Testis (tissue), 3 donors: ENCODE measurements around the gene TTYH2. TPM values are rescaled to one million over a fixed set of nuclear protein-coding genes. Genes with fewer than 3 reads are reported as not detected.

Source experiments
- DNase-seq: peaks from one replicate; pipeline ENCODE4 v3.0.0-alpha.2; 2019
- H3K27ac ChIP-seq, 2 donors: fragments of 200-600 bp; sonication (generic); one replicate each; pipeline ENCODE4 v1.5.1; 2019
- H3K27me3 ChIP-seq: fragments of 200-600 bp; sonication (generic); one replicate; pipeline ENCODE4 v1.5.1; 2019
- H3K36me3 ChIP-seq: fragments of 200-600 bp; sonication (generic); one replicate; pipeline ENCODE4 v1.5.1; 2017; ENCODE audit warnings: low read depth; ENCODE audit errors: missing control alignments
- H3K4me1 ChIP-seq: fragments of 200-600 bp; sonication (generic); one replicate; pipeline ENCODE4 v1.5.1; 2019
- H3K4me3 ChIP-seq, 2 donors: fragments of 200-600 bp; sonication (generic); one replicate each; pipeline ENCODE4 v1.5.1; 2017 to 2019
- H3K9me3 ChIP-seq: fragments of 200-600 bp; sonication (generic); one replicate; pipeline ENCODE4 v1.5.1; 2017
- POLR2A ChIP-seq: fragments of 450-650 bp; IDR thresholded peaks from one replicate; pipeline ENCODE4 v1.6.1; 2017; ENCODE audit warnings: antibody characterized with exemption, mild to moderate bottlenecking, moderate library complexity
- WGBS, 2 donors: methylation state at CpG; one replicate each; pipeline ENCODE4 v1.1.5; 2018; 5-methylcytosine and 5-hydroxymethylcytosine counted together
- intact Hi-C: fragments of 100-400 bp; cut with DNase I; formaldehyde crosslinking; loops from one replicate; pipeline ENCODE4 v1.15.1; 2023; ENCODE audit warnings: low total_unique reads
- polyA plus RNA-seq: library from polyadenylated mRNA; stranded (reverse); fragments of 350-450 nt; fragmentation: Illumina TruSeq; extraction: RNeasy Lipid Tissue Mini Kit (QIAGEN cat#74804); gene quantifications from one replicate; pipeline ENCODE4 v1.2.3, GENCODE V29; 2014; ENCODE audit warnings: low read depth, low replicate concordance; ENCODE audit not compliant: insufficient read depth
- total RNA-seq, 2 donors: library from RNA; depleted of rRNA; stranded (reverse); fragments of >200 nt; gene quantifications; one replicate each; pipeline ENCODE4 v1.2.3, GENCODE V29; 2016
- TF ChIP-seq, protein P1 (sequence below), 3 experiments: fragments of 450-650 bp in 2 of 3; fragments of 200-600 bp in 1 of 3; sonication (generic) in 1 of 3; IDR thresholded peaks; one replicate each; pipeline ENCODE4 v1.5.1; 2016 to 2019; ENCODE audit warnings: antibody characterized with exemption in 3 of 3, mild to moderate bottlenecking in 2 of 3, moderate library complexity in 1 of 3

Gene TTYH2
- total and polyA plus RNA-seq, 3 donors from 2014 or later, result 52.7 to 73.5 (median 69.7) TPM

DNA sequence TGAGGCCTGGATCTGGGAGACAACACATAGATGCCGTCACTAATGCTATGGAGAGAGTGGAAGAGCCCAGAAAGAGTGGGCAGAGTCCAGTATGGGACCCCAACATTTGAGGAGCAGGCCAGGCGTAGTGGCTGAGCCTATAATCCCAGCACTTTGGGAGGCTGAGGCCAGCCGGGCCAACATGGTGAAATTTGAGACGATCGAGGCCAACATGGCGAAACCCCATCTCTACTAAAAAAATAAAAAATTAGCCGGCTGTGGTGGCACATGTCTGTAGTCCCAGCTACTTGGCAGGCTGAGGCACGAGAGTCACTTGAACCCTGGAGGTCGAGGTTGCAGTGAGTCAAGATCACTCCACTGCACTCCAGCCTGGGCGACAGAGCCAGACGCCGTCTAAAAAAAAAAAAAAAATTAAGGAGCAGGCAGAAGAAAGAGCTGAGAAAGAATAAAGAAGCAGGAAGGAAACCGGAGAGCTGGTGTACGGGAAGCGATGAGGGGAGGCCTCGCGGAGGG, 54.7 kb downstream of the TTYH2 start:
- Histone ChIP-seq H3K4me1 (no peaks in the 10 kb centered on the region), H3K27ac (no peak overlapping the region), H3K4me3 (no peak overlapping the region), H3K36me3 (no peaks in the 10 kb centered on the region), H3K9me3 (no peaks in the 10 kb centered on the region), H3K27me3 (no peaks in the 10 kb centered on the region)
- no peak for DNase-seq
- 70 to 80% methylated on average over 17 of the region's 17 CpGs for WGBS, 2 donors
- TF ChIP-seq, protein P1, sequence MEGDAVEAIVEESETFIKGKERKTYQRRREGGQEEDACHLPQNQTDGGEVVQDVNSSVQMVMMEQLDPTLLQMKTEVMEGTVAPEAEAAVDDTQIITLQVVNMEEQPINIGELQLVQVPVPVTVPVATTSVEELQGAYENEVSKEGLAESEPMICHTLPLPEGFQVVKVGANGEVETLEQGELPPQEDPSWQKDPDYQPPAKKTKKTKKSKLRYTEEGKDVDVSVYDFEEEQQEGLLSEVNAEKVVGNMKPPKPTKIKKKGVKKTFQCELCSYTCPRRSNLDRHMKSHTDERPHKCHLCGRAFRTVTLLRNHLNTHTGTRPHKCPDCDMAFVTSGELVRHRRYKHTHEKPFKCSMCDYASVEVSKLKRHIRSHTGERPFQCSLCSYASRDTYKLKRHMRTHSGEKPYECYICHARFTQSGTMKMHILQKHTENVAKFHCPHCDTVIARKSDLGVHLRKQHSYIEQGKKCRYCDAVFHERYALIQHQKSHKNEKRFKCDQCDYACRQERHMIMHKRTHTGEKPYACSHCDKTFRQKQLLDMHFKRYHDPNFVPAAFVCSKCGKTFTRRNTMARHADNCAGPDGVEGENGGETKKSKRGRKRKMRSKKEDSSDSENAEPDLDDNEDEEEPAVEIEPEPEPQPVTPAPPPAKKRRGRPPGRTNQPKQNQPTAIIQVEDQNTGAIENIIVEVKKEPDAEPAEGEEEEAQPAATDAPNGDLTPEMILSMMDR (IDR thresholded peaks at IDR 0.05), result no peak
- no peak for TF ChIP-seq POLR2A
- intact Hi-C loops, result no loop called here

DNA sequence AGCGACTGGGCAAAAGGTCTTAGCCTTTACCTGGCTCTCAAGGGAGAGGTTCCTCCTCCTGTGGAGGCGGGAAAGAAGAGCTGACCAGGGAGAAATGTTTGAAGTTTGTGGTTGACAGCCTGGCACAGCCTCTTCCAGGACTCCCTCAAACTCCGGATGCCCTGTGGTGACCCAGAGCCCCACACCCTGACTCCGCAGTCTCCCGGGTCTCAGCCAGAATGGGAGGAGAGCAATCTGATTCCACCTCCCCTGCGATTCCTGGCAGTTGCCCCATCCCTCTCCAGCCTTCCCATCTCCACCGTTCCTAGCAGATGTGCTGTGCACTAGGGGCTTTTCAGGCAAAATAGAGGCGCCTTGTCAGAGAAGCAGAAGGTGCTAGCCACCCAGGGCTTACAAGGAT, 55.2 kb downstream of the TTYH2 start:
- H3K4me3 ChIP-seq, result no peak overlapping the region
- no peak for TF ChIP-seq POLR2A
- TF ChIP-seq, protein P1 (IDR thresholded peaks at IDR 0.05), result no peak
- no peak overlapping the region for H3K27ac ChIP-seq
- intact Hi-C loops, result no loop called here
- H3K27me3 ChIP-seq, result no peaks in the 10 kb centered on the region
- WGBS, 2 donors, result 61 to 63% methylated on average over 8 of the region's 8 CpGs
- H3K4me1 ChIP-seq, result no peaks in the 10 kb centered on the region
- H3K9me3 ChIP-seq, result no peaks in the 10 kb centered on the region
- DNase-seq, result no peak
- no peaks in the 10 kb centered on the region for H3K36me3 ChIP-seq

DNA sequence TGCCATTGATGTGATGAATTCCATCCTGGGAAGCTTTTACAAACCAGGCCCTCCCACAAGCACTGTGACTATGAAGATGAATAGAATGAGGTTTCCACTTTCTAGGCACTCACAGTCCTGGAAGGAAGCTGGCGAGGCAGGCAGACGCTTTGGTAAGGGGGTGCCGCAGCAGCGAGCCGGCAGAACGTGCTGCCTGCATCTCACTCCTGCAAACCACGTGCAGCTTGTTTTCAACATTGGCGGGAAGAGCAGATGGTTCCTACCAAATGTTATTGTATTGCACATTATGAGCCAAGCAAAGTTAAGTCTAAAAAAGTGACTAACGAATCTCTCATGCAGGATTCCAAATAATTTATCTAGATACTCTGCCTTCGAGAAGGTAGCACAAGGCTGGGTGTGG, 57.0 kb downstream of the TTYH2 start:
- TF ChIP-seq, protein P1 (IDR thresholded peaks at IDR 0.05), result no peak
- no peak for TF ChIP-seq POLR2A
- Histone ChIP-seq H3K9me3 (no peaks in the 10 kb centered on the region), H3K4me3 (no peak overlapping the region), H3K27me3 (no peaks in the 10 kb centered on the region), H3K36me3 (no peaks in the 10 kb centered on the region), H3K4me1 (peaks cover 9% of the 10 kb centered on the region), H3K27ac (no peak overlapping the region)
- DNase-seq, result no peak
- intact Hi-C loops, result no loop called here
- 55 to 59% methylated on average over 10 of the region's 10 CpGs for WGBS, 2 donors

DNA sequence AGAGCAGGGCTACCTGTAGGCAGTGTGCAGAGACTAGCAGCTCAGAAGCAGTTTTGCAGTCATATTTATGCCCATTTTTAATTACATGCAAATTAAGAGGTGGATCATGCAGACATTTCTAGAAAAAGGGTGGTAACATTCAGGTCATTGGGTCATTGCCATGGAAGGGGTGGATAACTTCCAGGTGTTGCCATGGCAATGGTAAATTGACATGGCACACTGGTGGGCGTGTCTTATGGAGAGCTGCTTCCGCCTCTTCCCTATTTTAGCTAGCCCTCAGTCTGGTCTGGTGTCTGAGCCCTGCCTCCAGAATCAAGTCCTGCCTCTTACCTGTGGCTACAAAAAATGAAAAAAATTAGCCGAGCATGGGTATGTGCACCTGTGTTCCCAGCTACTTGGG, 57.9 kb downstream of the TTYH2 start:
- Histone ChIP-seq H3K9me3 (no peaks in the 10 kb centered on the region), H3K36me3 (no peaks in the 10 kb centered on the region), H3K4me1 (peaks cover 15% of the 10 kb centered on the region), H3K27ac (no peak overlapping the region), H3K27me3 (no peaks in the 10 kb centered on the region), H3K4me3 (no peak overlapping the region)
- intact Hi-C loops, result no loop called here
- 92 to 93% methylated on average over 3 of the region's 3 CpGs for WGBS, 2 donors
- TF ChIP-seq POLR2A, result no peak
- TF ChIP-seq, protein P1 (IDR thresholded peaks at IDR 0.05), result no peak
- no peak for DNase-seq

DNA sequence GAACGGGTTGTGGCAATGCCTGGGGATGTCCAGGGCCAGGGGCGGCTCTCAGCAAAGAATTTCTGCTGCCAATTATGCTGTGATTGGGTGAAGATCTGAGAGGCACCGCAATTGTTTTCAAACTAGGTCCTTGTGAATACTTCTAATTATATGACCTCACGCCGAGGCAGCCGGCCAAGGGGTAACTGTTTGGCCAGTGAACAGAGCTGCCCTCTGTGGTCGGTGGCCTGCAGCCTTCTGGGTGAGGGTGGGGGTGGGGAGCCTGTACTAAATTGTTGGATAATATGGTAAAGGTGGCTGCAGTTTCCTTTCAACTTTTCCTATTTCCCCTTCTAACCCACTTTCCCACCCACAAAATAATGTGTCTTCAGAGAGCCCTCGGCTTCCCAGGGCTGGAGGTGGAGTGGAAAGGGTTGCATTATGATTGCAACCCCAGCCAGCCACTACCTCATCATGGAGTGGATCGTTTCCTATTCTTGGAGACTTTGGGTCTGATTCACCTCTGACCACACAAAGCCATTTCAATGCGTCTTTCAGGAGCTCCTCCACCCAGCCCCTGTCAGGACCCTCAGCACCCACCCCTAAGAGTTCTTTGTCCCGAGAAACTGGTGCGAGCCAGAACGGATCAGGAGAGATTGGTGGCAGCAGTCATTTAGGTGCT, 58.7 kb downstream of the TTYH2 start:
- 71 to 83% methylated on average over 13 of the region's 13 CpGs for WGBS, 2 donors
- Histone ChIP-seq H3K4me3 (no peak overlapping the region), H3K9me3 (no peaks in the 10 kb centered on the region), H3K4me1 (peaks cover 23% of the 10 kb centered on the region), H3K27me3 (no peaks in the 10 kb centered on the region), H3K36me3 (no peaks in the 10 kb centered on the region), H3K27ac (no peak overlapping the region)
- DNase-seq, result no peak
- intact Hi-C loops, result no loop called here
- TF ChIP-seq, protein P1 (IDR thresholded peaks at IDR 0.05), result no peak
- TF ChIP-seq POLR2A, result no peak
